ENCODE data around the gene BTC. TPM values are rescaled to one million over a fixed set of nuclear protein-coding genes. Genes with fewer than 3 reads are reported as not detected.

BTC gene
- total RNA-seq, 1 donor from 2014 or later: 0.13 TPM

DNA sequence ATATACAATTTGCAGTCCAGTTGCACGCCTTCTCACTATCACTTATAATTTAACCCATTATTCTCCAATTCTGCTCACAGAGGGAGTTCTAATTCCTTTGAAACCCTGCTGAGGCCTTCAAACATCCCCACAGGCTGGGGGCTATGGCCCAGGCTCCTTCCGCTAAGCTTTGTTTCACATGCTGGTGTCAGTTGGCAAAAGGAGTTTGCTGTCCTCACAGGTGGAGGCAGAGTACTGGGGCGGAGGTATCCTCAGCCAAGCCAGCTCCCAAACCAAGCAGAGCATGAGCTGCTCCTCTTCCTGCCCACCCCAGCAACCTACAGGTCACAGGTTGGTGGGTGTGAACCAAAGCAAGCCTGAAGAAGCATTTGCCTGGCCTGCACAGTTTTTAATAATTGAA is 21.5 kb downstream of the BTC start:
- Mint-ChIP-seq H3K4me1 (ENCODE audit: unreplicated experiment) (no peaks in the 10 kb centered on the region), H3K4me3 (ENCODE audit: unreplicated experiment) (no peak overlapping the region), H3K27me3 (ENCODE audit: unreplicated experiment) (no peaks in the 10 kb centered on the region), H3K9me3 (ENCODE audit: unreplicated experiment) (no peaks in the 10 kb centered on the region), H3K36me3 (ENCODE audit: low read depth, unreplicated experiment) (no peaks in the 10 kb centered on the region), H3K27ac (ENCODE audit: unreplicated experiment) (no peak overlapping the region)
- DNase-seq (ENCODE audit: low spot score): no peak
- TF ChIP-seq, protein P1, sequence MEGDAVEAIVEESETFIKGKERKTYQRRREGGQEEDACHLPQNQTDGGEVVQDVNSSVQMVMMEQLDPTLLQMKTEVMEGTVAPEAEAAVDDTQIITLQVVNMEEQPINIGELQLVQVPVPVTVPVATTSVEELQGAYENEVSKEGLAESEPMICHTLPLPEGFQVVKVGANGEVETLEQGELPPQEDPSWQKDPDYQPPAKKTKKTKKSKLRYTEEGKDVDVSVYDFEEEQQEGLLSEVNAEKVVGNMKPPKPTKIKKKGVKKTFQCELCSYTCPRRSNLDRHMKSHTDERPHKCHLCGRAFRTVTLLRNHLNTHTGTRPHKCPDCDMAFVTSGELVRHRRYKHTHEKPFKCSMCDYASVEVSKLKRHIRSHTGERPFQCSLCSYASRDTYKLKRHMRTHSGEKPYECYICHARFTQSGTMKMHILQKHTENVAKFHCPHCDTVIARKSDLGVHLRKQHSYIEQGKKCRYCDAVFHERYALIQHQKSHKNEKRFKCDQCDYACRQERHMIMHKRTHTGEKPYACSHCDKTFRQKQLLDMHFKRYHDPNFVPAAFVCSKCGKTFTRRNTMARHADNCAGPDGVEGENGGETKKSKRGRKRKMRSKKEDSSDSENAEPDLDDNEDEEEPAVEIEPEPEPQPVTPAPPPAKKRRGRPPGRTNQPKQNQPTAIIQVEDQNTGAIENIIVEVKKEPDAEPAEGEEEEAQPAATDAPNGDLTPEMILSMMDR (IDR thresholded peaks at IDR 0.05; ENCODE audit: unreplicated experiment): no peak

DNA sequence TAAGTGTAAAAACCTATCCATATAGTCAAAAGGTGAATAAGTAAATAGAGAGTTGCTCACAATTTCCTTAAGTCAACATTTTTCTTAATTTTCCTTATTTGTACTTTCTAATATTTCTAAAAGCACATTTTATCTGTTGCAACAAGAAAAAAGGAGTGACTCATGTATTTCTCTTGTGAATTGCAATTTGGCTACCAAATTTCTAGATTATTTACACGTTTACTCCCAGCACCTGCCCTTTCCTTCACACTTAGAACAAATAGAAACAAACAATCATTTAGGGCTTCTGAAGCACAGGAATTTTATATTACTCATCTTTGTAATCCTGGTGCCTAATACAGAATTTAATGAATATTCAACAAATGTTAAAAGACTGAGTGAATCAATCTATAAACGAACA is 22.2 kb downstream of the BTC start:
- no peaks in the 10 kb centered on the region for H3K36me3 Mint-ChIP-seq (ENCODE audit: low read depth, unreplicated experiment)
- H3K4me3 Mint-ChIP-seq (ENCODE audit: unreplicated experiment): no peak overlapping the region
- no peak for DNase-seq (ENCODE audit: low spot score)

DNA sequence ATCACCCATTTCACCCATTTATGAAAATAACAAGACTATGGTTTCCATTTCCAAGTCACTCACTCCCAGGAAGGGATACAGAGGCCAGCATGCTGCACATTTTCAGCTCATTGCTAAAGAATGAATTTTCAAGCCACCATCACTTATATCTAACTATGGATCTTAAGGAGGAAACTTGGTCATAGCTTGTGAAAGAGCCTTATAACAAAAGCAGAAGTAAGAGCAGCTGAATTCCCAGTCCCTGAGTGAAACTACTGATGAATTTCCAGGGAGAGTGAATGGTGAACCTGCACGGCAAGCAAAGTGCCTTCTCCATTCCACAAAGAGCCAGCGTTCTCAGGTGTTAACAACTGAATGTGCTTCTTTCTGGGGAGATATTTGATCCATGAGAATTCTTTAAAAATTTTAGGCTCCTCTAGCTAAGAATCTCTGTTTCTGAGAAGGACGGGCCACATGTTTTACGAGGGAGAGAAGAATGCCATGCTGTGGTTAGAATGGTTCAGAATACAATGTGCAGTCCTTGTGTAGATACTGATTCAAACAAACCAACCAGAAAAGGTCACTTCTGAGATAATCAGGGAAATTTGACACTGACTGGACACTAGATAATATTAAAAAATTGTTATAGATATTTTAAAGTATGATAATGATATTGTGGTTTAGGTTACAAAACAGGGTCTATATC is 24.0 kb downstream of the BTC start:
- DNase-seq (ENCODE audit: low spot score): no peak
- no peak overlapping the region for H3K27ac Mint-ChIP-seq (ENCODE audit: unreplicated experiment)
- TF ChIP-seq, protein P1 (IDR thresholded peaks at IDR 0.05; ENCODE audit: unreplicated experiment): no peak
- no peaks in the 10 kb centered on the region for H3K9me3 Mint-ChIP-seq (ENCODE audit: unreplicated experiment)
- no peaks in the 10 kb centered on the region for H3K27me3 Mint-ChIP-seq (ENCODE audit: unreplicated experiment)
- H3K4me3 Mint-ChIP-seq (ENCODE audit: unreplicated experiment): no peak overlapping the region
- no peaks in the 10 kb centered on the region for H3K36me3 Mint-ChIP-seq (ENCODE audit: low read depth, unreplicated experiment)
- H3K4me1 Mint-ChIP-seq (ENCODE audit: unreplicated experiment): no peaks in the 10 kb centered on the region

More for the DNA sequence above, 22.2 kb downstream of the BTC start:
- no peaks in the 10 kb centered on the region for H3K9me3 Mint-ChIP-seq (ENCODE audit: unreplicated experiment)
- no peaks in the 10 kb centered on the region for H3K27me3 Mint-ChIP-seq (ENCODE audit: unreplicated experiment)
- H3K27ac Mint-ChIP-seq (ENCODE audit: unreplicated experiment): no peak overlapping the region
- H3K4me1 Mint-ChIP-seq (ENCODE audit: unreplicated experiment): no peaks in the 10 kb centered on the region
- TF ChIP-seq, protein P1 (IDR thresholded peaks at IDR 0.05; ENCODE audit: unreplicated experiment): no peak

DNA sequence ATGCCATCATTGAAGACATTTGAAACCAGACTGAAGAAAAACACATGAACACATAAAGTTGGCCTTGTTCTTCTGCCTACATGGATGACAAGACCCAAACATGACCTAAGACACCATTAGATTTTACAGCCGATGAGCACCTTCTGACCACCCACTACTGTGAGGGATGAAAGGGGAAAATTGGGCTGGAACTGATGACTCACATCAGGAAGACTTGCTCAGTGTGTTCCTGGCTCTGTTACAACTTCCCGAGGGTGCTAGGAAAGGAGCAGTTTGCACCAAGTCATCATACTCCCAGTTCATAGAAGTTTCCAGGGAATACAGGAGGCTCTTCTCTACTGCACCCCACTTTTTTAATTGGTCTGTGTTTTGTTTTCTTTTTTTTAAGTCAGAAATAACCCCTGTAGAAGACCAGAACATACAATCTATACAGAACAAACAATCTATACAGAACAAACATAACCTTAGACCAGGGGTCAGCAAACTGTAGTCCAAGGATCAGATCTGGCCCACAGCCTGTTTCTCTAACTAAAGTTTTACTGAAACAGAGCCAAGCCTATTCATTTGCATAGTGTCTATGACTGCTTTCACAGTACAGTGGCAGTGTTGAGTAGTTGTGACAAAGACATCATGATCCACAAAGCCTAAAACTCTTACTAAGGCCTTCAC is 25.3 kb downstream of the BTC start:
- H3K9me3 Mint-ChIP-seq (ENCODE audit: unreplicated experiment): no peaks in the 10 kb centered on the region
- H3K4me1 Mint-ChIP-seq (ENCODE audit: unreplicated experiment): no peaks in the 10 kb centered on the region
- no peak for DNase-seq (ENCODE audit: low spot score)
- no peak overlapping the region for H3K27ac Mint-ChIP-seq (ENCODE audit: unreplicated experiment)
- H3K4me3 Mint-ChIP-seq (ENCODE audit: unreplicated experiment): no peak overlapping the region
- H3K36me3 Mint-ChIP-seq (ENCODE audit: low read depth, unreplicated experiment): no peaks in the 10 kb centered on the region
- H3K27me3 Mint-ChIP-seq (ENCODE audit: unreplicated experiment): no peaks in the 10 kb centered on the region
- TF ChIP-seq, protein P1 (IDR thresholded peaks at IDR 0.05; ENCODE audit: unreplicated experiment): no peak

DNA sequence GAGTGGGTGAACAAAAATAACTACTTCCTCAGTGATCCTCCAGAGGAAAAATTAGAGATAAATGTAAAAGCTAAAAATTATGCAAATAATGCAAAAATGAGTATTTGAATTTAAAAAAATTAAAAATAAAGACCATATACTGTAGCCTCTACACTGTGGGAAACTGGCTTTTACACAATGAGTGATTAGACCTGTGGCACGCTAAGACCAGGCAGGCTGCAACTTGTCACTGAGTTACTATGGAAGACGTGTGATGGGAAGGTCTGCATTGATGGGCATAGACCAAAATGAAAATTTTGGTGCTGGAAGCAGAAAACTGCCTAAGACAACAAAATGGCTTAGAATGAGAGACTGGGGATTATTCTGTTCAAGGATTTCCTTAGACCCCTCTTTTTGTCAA is 30.2 kb downstream of the BTC start:
- Mint-ChIP-seq H3K9me3 (ENCODE audit: unreplicated experiment) (no peaks in the 10 kb centered on the region), H3K4me1 (ENCODE audit: unreplicated experiment) (no peaks in the 10 kb centered on the region), H3K36me3 (ENCODE audit: low read depth, unreplicated experiment) (no peaks in the 10 kb centered on the region), H3K27me3 (ENCODE audit: unreplicated experiment) (no peaks in the 10 kb centered on the region), H3K4me3 (ENCODE audit: unreplicated experiment) (no peak overlapping the region), H3K27ac (ENCODE audit: unreplicated experiment) (no peak overlapping the region)
- DNase-seq (ENCODE audit: low spot score): no peak
- TF ChIP-seq, protein P1 (IDR thresholded peaks at IDR 0.05; ENCODE audit: unreplicated experiment): no peak
